Smooth muscle cell (in vitro differentiated cells): ENCODE results near the gene RXRA. TPM values are rescaled to one million over a fixed set of nuclear protein-coding genes. Genes with fewer than 3 reads are reported as not detected.
A peak's percentile ranks its signal among the peaks of the same experiment; 100 is the strongest.

Experiments
- DNase-seq: peaks from one replicate; lab custom pipeline; 2025; ENCODE audit not compliant: unreplicated experiment; lab: John Stamatoyannopoulos, UW
- H2AFZ ChIP-seq: fragments of 200-600 bp; sonication (generic); 2 replicates; pipeline ENCODE4 v1.6.0; 2016; ENCODE audit warnings: antibody characterized with exemption, low read depth, mild to moderate bottlenecking
- H3F3A ChIP-seq: fragments of 200-600 bp; sonication (generic); 2 replicates; pipeline ENCODE4 v1.6.0; 2017; ENCODE audit warnings: antibody characterized with exemption, low read depth
- H3K27ac ChIP-seq: fragments of 200-600 bp; sonication (generic); 2 replicates; pipeline ENCODE4 v1.5.1; 2016; ENCODE audit warnings: low read depth, mild to moderate bottlenecking
- H3K27me3 ChIP-seq: fragments of 200-600 bp; sonication (generic); 2 replicates; pipeline ENCODE4 v1.6.1; 2016; ENCODE audit warnings: low read depth, mild to moderate bottlenecking
- H3K36me3 ChIP-seq: fragments of 200-600 bp; sonication (generic); 2 replicates; pipeline ENCODE4 v1.5.1; 2016; ENCODE audit warnings: low read depth
- H3K4me1 ChIP-seq: fragments of 200-600 bp; sonication (generic); 2 replicates; pipeline ENCODE4 v1.5.1; 2016; ENCODE audit warnings: low read depth
- H3K4me2 ChIP-seq: fragments of 200-600 bp; sonication (generic); 2 replicates; pipeline ENCODE4 v1.6.0; 2016; ENCODE audit warnings: mild to moderate bottlenecking
- H3K4me3 ChIP-seq: fragments of 200-600 bp; sonication (generic); 2 replicates; pipeline ENCODE4 v1.5.1; 2016; ENCODE audit warnings: mild to moderate bottlenecking
- H3K79me2 ChIP-seq: fragments of 200-600 bp; sonication (generic); 2 replicates; pipeline ENCODE4 v1.6.0; 2016; ENCODE audit warnings: low read depth, mild to moderate bottlenecking
- H3K9ac ChIP-seq: fragments of 200-600 bp; sonication (generic); 2 replicates; pipeline ENCODE4 v1.6.0; 2016; ENCODE audit warnings: low read depth
- H3K9me3 ChIP-seq: fragments of 200-600 bp; sonication (generic); replicated peaks from 2 replicates; pipeline ENCODE4 v1.5.1; 2016; ENCODE audit warnings: low read depth
- H4K20me1 ChIP-seq: fragments of 200-600 bp; sonication (generic); 2 replicates; pipeline ENCODE4 v1.6.0; 2016; ENCODE audit warnings: low read depth
- CTCF ChIP-seq: fragments of 200-600 bp; sonication (generic); IDR thresholded peaks from 2 replicates; pipeline ENCODE4 v1.5.1; 2017; ENCODE audit warnings: borderline replicate concordance, mild to moderate bottlenecking, antibody characterized with exemption; ENCODE audit not compliant: insufficient read depth, poor library complexity, severe bottlenecking
- WGBS: methylation state at CpG from one replicate; pipeline ENCODE4 v1.1.7; 2016; ENCODE audit warnings: low lambda C conversion rate; 5-methylcytosine and 5-hydroxymethylcytosine counted together
- polyA plus RNA-seq: library from polyadenylated mRNA; unstranded; fragments of >200 nt; fragmentation: Nextera tagmentation; extraction: Ambion mirVana; gene quantifications from 2 replicates; pipeline ENCODE4 v1.2.1, GENCODE V29; 2016
- total RNA-seq: library from RNA; depleted of rRNA; stranded (reverse); fragments of >200 nt; gene quantifications from 2 replicates; pipeline ENCODE4 v1.2.3, GENCODE V29; 2014

Gene RXRA
- total RNA-seq (8.9 and 13.7 TPM in 2 replicates), polyA plus RNA-seq (23.1 and 25.3 TPM in 2 replicates)

GRCh38 chr9:134325813-134326723 is at the start of gene RXRA:
RXRA (plus strand) TSS chr9:134326455; CDS start chr9:134326632, 177 bp downstream.
- H3K9ac ChIP-seq: peak within 1 kb of the TSS; percentile 67
- peak within 1 kb of the TSS; percentile 67 for H3K27ac ChIP-seq
- peaks cover 41% of the 10 kb centered on the region for H4K20me1 ChIP-seq
- TF ChIP-seq CTCF: no peak
- peaks cover 40% of the 10 kb centered on the region for H3K4me1 ChIP-seq
- H3K4me2 ChIP-seq: peak within 1 kb of the TSS; percentile 100
- H3K27me3 ChIP-seq: no peaks in the 10 kb centered on the region
- H3K9me3 ChIP-seq: no peaks in the 10 kb centered on the region
- WGBS: under 1% methylated on average over 49 of the region's 156 CpGs
- peaks cover 18% of the 10 kb centered on the region for H3F3A ChIP-seq
- peak within 1 kb of the TSS; percentile 76 for H3K4me3 ChIP-seq
- H3K79me2 ChIP-seq: peaks cover 43% of the 10 kb centered on the region
- no peaks in the 10 kb centered on the region for H3K36me3 ChIP-seq
- DNase-seq: peak; percentile 63
- peak within 1 kb of the TSS; percentile 56 for H2AFZ ChIP-seq

- Histone ChIP-seq H3K27me3 (no peaks in the 10 kb centered on the region), H3K4me2 (no peak overlapping the region), H3K36me3 (no peaks in the 10 kb centered on the region), H4K20me1 (no peaks in the 10 kb centered on the region), H3F3A (no peaks in the 10 kb centered on the region), H3K9me3 (no peaks in the 10 kb centered on the region), H2AFZ (no peak overlapping the region), H3K4me3 (no peak overlapping the region), H3K4me1 (no peaks in the 10 kb centered on the region), H3K79me2 (no peaks in the 10 kb centered on the region), H3K9ac (no peak overlapping the region), H3K27ac (no peak overlapping the region)
- 94% methylated on average over 7 of the region's 7 CpGs for WGBS
- no peak for DNase-seq
- TF ChIP-seq CTCF: no peak
These were observed 48.0 kb upstream of the RXRA start for GRCh38 chr9:134278286-134278685.

GRCh38 chr9:134278974-134279640 is 47.1 kb upstream of the RXRA start:
- Histone ChIP-seq H3K4me3 (no peak overlapping the region), H3K9me3 (no peaks in the 10 kb centered on the region), H3K27ac (no peak overlapping the region), H3K27me3 (no peaks in the 10 kb centered on the region), H3K4me2 (no peak overlapping the region), H4K20me1 (no peaks in the 10 kb centered on the region), H3F3A (no peaks in the 10 kb centered on the region), H2AFZ (no peak overlapping the region), H3K79me2 (no peaks in the 10 kb centered on the region), H3K9ac (no peak overlapping the region), H3K36me3 (no peaks in the 10 kb centered on the region), H3K4me1 (no peaks in the 10 kb centered on the region)
- 78% methylated on average over 8 of the region's 8 CpGs for WGBS
- DNase-seq: no peak
- TF ChIP-seq CTCF: no peak
